ENCODE results near the gene SYNE2.

GRCh38 chr14:63904724-63905123, 51.9 kb downstream of the SYNE2 start:
- no peak for TF ChIP-seq CTCF (conservative IDR thresholded peaks at IDR 0.05; ENCODE audit: low read length)
- no peak for TF ChIP-seq EZH2phosphoT487 (IDR thresholded peaks at IDR 0.05; ENCODE audit: borderline replicate concordance, low read depth, low read length)
